IMR-90 (cell line): ENCODE data around the gene BCL11A. TPM values are rescaled to one million over a fixed set of nuclear protein-coding genes. Genes with fewer than 3 reads are reported as not detected.

Experiments used
- ATAC-seq: fragments of 200-7000 bp; cut with Tn5 transposase; 2 replicates; pipeline ENCODE4 v1.9.1; 2020; ENCODE audit warnings: low read depth, mild to moderate bottlenecking, moderate library complexity
- BruUV-seq: library from RNA; stranded (reverse); fragments of 400-500 nt; replicated peaks from 2 replicates; lab custom pipeline; 2021; lab: Mats Ljungman, UMichigan
- CTCF ChIA-PET: fragments of 300-600 bp; formaldehyde crosslinking; extraction: SDS; loops from one replicate; lab custom pipeline; 2021; ENCODE audit warnings: antibody characterized with exemption; lab: Yijun Ruan, JAX
- POLR2A ChIA-PET: fragments of 300-600 bp; sonication (Branson Sonifier 250); formaldehyde crosslinking; loops from one replicate; lab custom pipeline; 2022; ENCODE audit warnings: antibody characterized with exemption; ENCODE audit not compliant: unreplicated experiment; lab: Charles Lee
- DNase-seq: peaks from one replicate; pipeline ENCODE4 v3.0.0; 2013
- H2AFZ ChIP-seq: replicated peaks from 2 replicates; pipeline ENCODE3; 2013; ENCODE audit warnings: low read length, mild to moderate bottlenecking; ENCODE audit not compliant: poor library complexity
- H2AK5ac ChIP-seq: 2 replicates; pipeline ENCODE4 v1.6.1; 2013; ENCODE audit warnings: low read depth, low read length, inconsistent platforms
- H2AK9ac ChIP-seq: replicated peaks from 2 replicates; pipeline ENCODE3; 2013; ENCODE audit warnings: mild to moderate bottlenecking, low read depth, low read length, moderate library complexity; ENCODE audit not compliant: poor library complexity
- H2BK120ac ChIP-seq: 2 replicates; pipeline ENCODE4 v1.6.1; 2013; ENCODE audit warnings: low read depth, low read length, inconsistent platforms
- H2BK15ac ChIP-seq: 3 replicates; pipeline ENCODE4 v1.6.1; 2013; ENCODE audit warnings: low read depth, low read length, inconsistent platforms
- H2BK20ac ChIP-seq: 2 replicates; pipeline ENCODE4 v1.6.1; 2013; ENCODE audit warnings: low read depth, mild to moderate bottlenecking, inconsistent platforms, low read length, moderate library complexity
- H2BK5ac ChIP-seq: 2 replicates; pipeline ENCODE4 v1.6.1; 2013; ENCODE audit warnings: mild to moderate bottlenecking, low read depth, low read length, inconsistent platforms; ENCODE audit not compliant: poor library complexity, severe bottlenecking
- H3K14ac ChIP-seq: replicated peaks from 2 replicates; pipeline ENCODE4 v1.6.1; 2013; ENCODE audit warnings: low read depth, low read length, inconsistent platforms
- H3K18ac ChIP-seq: 2 replicates; pipeline ENCODE4 v1.6.1; 2013; ENCODE audit warnings: low read depth, low read length, control low read depth
- H3K23ac ChIP-seq: 2 replicates; pipeline ENCODE4 v1.6.1; 2013; ENCODE audit warnings: low read depth, low read length, inconsistent platforms
- H3K27ac ChIP-seq: 2 replicates; pipeline ENCODE4 v1.5.1; 2013; ENCODE audit warnings: mild to moderate bottlenecking, control low read depth, low read length; ENCODE audit not compliant: insufficient read depth
- H3K27me3 ChIP-seq: 2 replicates; pipeline ENCODE4 v1.6.1; 2013; ENCODE audit warnings: low read length; ENCODE audit not compliant: control insufficient read depth, insufficient read depth
- H3K36me3 ChIP-seq: 2 replicates; pipeline ENCODE4 v1.6.1; 2013; ENCODE audit warnings: low read length, mixed read lengths; ENCODE audit not compliant: control insufficient read depth, insufficient read depth
- H3K4ac ChIP-seq: 2 replicates; pipeline ENCODE4 v1.6.1; 2013; ENCODE audit warnings: low read depth, low read length, inconsistent platforms
- H3K4me1 ChIP-seq: 2 replicates; pipeline ENCODE4 v1.6.1; 2013; ENCODE audit warnings: low read length, mixed read lengths; ENCODE audit not compliant: control insufficient read depth, insufficient read depth
- H3K4me2 ChIP-seq: 2 replicates; pipeline ENCODE4 v1.6.1; 2013; ENCODE audit warnings: low read depth, mild to moderate bottlenecking, control low read depth, low read length, moderate library complexity
- H3K4me3 ChIP-seq: 2 replicates; pipeline ENCODE4 v1.5.1; 2013; ENCODE audit warnings: low read depth, mild to moderate bottlenecking, control low read depth, low read length, moderate library complexity; ENCODE audit not compliant: insufficient read depth
- H3K56ac ChIP-seq: 2 replicates; pipeline ENCODE4 v1.6.1; 2013; ENCODE audit warnings: low read length, inconsistent platforms; ENCODE audit not compliant: insufficient read depth; ENCODE audit errors: extremely low read depth
- H3K79me1 ChIP-seq, 2 experiments: 2 replicates each; pipeline ENCODE4 v1.6.1; 2013; ENCODE audit warnings: low read length in 2 of 2, inconsistent platforms in 1 of 2, low read depth in 1 of 2
- H3K9ac ChIP-seq: 2 replicates; pipeline ENCODE4 v1.6.1; 2013; ENCODE audit warnings: low read depth, low read length, control low read depth
- H3K9me1 ChIP-seq: 2 replicates; pipeline ENCODE4 v1.6.1; 2013; ENCODE audit warnings: low read length, inconsistent platforms; ENCODE audit not compliant: insufficient read depth
- H3K9me3 ChIP-seq: 2 replicates; pipeline ENCODE4 v1.6.1; 2013; ENCODE audit warnings: low read length; ENCODE audit not compliant: control insufficient read depth, insufficient read depth
- H4K20me1 ChIP-seq: 2 replicates; pipeline ENCODE4 v1.6.1; 2013; ENCODE audit warnings: low read length, inconsistent platforms; ENCODE audit not compliant: insufficient read depth
- H4K5ac ChIP-seq: 2 replicates; pipeline ENCODE4 v1.6.1; 2013; ENCODE audit warnings: mild to moderate bottlenecking, low read depth, low read length, control low read depth
- H4K8ac ChIP-seq, 2 experiments: 2 replicates each; pipeline ENCODE4 v1.6.1; 2013; ENCODE audit warnings: low read depth in 2 of 2, low read length in 2 of 2, control low read depth in 1 of 2, inconsistent platforms in 1 of 2
- H4K91ac ChIP-seq: 2 replicates; pipeline ENCODE4 v1.6.1; 2013; ENCODE audit warnings: low read depth, low read length, inconsistent platforms; ENCODE audit not compliant: insufficient read depth
- CHD1 ChIP-seq: IDR thresholded peaks from 2 replicates; pipeline ENCODE4 v1.6.1; 2012; ENCODE audit warnings: low read depth, low read length, improper control_type of control experiment
- FOS ChIP-seq: fragments of 150-350 bp; IDR thresholded peaks from 2 replicates; pipeline ENCODE4 v1.6.1; 2016; ENCODE audit warnings: low read depth, low read length
- MAZ ChIP-seq: IDR thresholded peaks from 2 replicates; pipeline ENCODE4 v1.6.1; 2012; ENCODE audit warnings: low read depth, mild to moderate bottlenecking, low read length, improper control_type of control experiment, moderate library complexity, borderline replicate concordance
- MXI1 ChIP-seq: IDR thresholded peaks from 2 replicates; pipeline ENCODE4 v1.6.1; 2012; ENCODE audit warnings: low read depth, mild to moderate bottlenecking, low read length, moderate library complexity, borderline replicate concordance
- NFE2L2 ChIP-seq: fragments of 150-350 bp; IDR thresholded peaks from 2 replicates; pipeline ENCODE4 v1.6.1; 2016; ENCODE audit warnings: low read depth, mild to moderate bottlenecking, low read length
- POLR2A ChIP-seq: IDR thresholded peaks from 2 replicates; pipeline ENCODE4 v1.6.1; 2012; ENCODE audit warnings: mild to moderate bottlenecking, low read depth, low read length
- RAD21 ChIP-seq: IDR thresholded peaks from 2 replicates; pipeline ENCODE4 v1.6.1; 2012; ENCODE audit warnings: low read length, improper control_type of control experiment
- RCOR1 ChIP-seq: IDR thresholded peaks from 2 replicates; pipeline ENCODE4 v1.6.1; 2012; ENCODE audit warnings: mild to moderate bottlenecking, low read length, improper control_type of control experiment; ENCODE audit not compliant: insufficient replicate concordance
- RFX5 ChIP-seq: IDR thresholded peaks from 2 replicates; pipeline ENCODE4 v1.8.0; 2012; ENCODE audit warnings: low read depth, mild to moderate bottlenecking, low read length, moderate library complexity
- SMC3 ChIP-seq: fragments of 150-350 bp; IDR thresholded peaks from 2 replicates; pipeline ENCODE4 v1.6.1; 2016; ENCODE audit warnings: low read depth, mild to moderate bottlenecking, antibody characterized with exemption, low read length, moderate library complexity
- WGBS, 2 experiments: methylation state at CpG; one replicate each; pipeline versions ENCODE4 v1.1.5 to v1.1.7; 2013; ENCODE audit warnings: missing lambda C conversion rate in 2 of 2; ENCODE audit not compliant: insufficient read length in 1 of 2; ENCODE audit errors: extremely low coverage in 2 of 2; 5-methylcytosine and 5-hydroxymethylcytosine counted together
- dilution Hi-C: fragments of 300-500 bp; cut with HindIII; formaldehyde crosslinking; loops from one replicate; pipeline ENCODE4 v1.14.3; 2018; ENCODE audit warnings: low sequenced_read_pairs; ENCODE audit not compliant: unreplicated experiment
- in situ Hi-C: fragments of 300-500 bp; cut with MboI; formaldehyde crosslinking; loops from 3 replicates; pipeline ENCODE4 v1.14.3; 2019; ENCODE audit warnings: low sequenced_read_pairs, inconsistent platforms, mixed read lengths
- intact Hi-C: fragments of 100-400 bp; cut with micrococcal nuclease; formaldehyde crosslinking; loops from 2 replicates; pipeline ENCODE4 v1.10.0; 2022
- polyA plus RNA-seq, 3 experiments: library from polyadenylated mRNA; depleted of rRNA; stranded (reverse); fragments of >200 nt; gene quantifications; 2 replicates each; pipeline ENCODE4 v1.2.3, GENCODE V29; 2012; ENCODE audit warnings: low replicate concordance in 1 of 3
- total RNA-seq: library from RNA; depleted of rRNA; stranded (reverse); fragments of >200 nt; gene quantifications from 2 replicates; pipeline ENCODE4 v1.2.3, GENCODE V29; 2012
- TF ChIP-seq, protein P1 (sequence below): fragments of 150-350 bp; IDR thresholded peaks from 2 replicates; pipeline ENCODE4 v1.6.1; 2016; ENCODE audit warnings: low read depth, mild to moderate bottlenecking, low read length, moderate library complexity, borderline replicate concordance
- TF ChIP-seq, protein P2 (sequence below): conservative IDR thresholded peaks from 2 replicates; pipeline ENCODE4 v1.5.1; 2012; ENCODE audit warnings: mild to moderate bottlenecking, low read depth, low read length, improper control_type of control experiment
- TF ChIP-seq, protein P3 (sequence below): fragments of 150-350 bp; IDR thresholded peaks from 2 replicates; pipeline ENCODE4 v1.6.1; 2017; ENCODE audit warnings: mild to moderate bottlenecking, antibody characterized with exemption, low read length, low read depth

The BCL11A gene
- total and polyA plus RNA-seq, 2 of the 4 experiments (the other 2 are of a cell fraction): 1.0 to 1.1 TPM

GRCh38 chr2:60456115-60456770, 97.2 kb downstream of the BCL11A start:
- Histone ChIP-seq H3K27me3 (no peaks in the 10 kb centered on the region), H2BK20ac (no peak overlapping the region), H2BK15ac (no peak overlapping the region), H3K14ac (no peak overlapping the region), H3K4me3 (no peak overlapping the region), H4K8ac (no peak overlapping the region), H3K4me1 (no peaks in the 10 kb centered on the region), H2BK120ac (no peak overlapping the region), H2AK5ac (no peak overlapping the region), H4K5ac (no peak overlapping the region), H3K27ac (no peak overlapping the region), H4K20me1 (no peaks in the 10 kb centered on the region), H3K4me2 (no peak overlapping the region), H2AFZ (no peak overlapping the region), H2AK9ac (no peak overlapping the region), H3K18ac (no peak overlapping the region), H3K79me1 (no peaks in the 10 kb centered on the region), H2BK5ac (no peak overlapping the region), H4K91ac (no peak overlapping the region), H3K56ac (no peak overlapping the region), H3K36me3 (no peaks in the 10 kb centered on the region), H3K9ac (no peak overlapping the region), H3K4ac (no peak overlapping the region), H3K9me1 (no peaks in the 10 kb centered on the region), H3K9me3 (no peaks in the 10 kb centered on the region), H3K23ac (no peak overlapping the region)
- dilution Hi-C loops (no loop called here), intact Hi-C loops (no loop called here), in situ Hi-C loops (no loop called here)
- DNase-seq (no peak), ATAC-seq (no peak)
- no CpG with 5 or more reads among the region's 6 CpGs for WGBS, 2 experiments
- ChIA-PET POLR2A (no interaction called here), CTCF (no interaction called here)
- BruUV-seq: no TSS peak
- no peak for TF ChIP-seq POLR2A
- TF ChIP-seq SMC3: no peak
- TF ChIP-seq NFE2L2: no peak
- no peak for TF ChIP-seq FOS
- TF ChIP-seq RAD21: no peak
- TF ChIP-seq MXI1: no peak
- TF ChIP-seq, protein P1, sequence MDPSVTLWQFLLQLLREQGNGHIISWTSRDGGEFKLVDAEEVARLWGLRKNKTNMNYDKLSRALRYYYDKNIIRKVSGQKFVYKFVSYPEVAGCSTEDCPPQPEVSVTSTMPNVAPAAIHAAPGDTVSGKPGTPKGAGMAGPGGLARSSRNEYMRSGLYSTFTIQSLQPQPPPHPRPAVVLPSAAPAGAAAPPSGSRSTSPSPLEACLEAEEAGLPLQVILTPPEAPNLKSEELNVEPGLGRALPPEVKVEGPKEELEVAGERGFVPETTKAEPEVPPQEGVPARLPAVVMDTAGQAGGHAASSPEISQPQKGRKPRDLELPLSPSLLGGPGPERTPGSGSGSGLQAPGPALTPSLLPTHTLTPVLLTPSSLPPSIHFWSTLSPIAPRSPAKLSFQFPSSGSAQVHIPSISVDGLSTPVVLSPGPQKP: no peak
- TF ChIP-seq RFX5: no peak
- TF ChIP-seq RCOR1: no peak
- TF ChIP-seq, protein P2, sequence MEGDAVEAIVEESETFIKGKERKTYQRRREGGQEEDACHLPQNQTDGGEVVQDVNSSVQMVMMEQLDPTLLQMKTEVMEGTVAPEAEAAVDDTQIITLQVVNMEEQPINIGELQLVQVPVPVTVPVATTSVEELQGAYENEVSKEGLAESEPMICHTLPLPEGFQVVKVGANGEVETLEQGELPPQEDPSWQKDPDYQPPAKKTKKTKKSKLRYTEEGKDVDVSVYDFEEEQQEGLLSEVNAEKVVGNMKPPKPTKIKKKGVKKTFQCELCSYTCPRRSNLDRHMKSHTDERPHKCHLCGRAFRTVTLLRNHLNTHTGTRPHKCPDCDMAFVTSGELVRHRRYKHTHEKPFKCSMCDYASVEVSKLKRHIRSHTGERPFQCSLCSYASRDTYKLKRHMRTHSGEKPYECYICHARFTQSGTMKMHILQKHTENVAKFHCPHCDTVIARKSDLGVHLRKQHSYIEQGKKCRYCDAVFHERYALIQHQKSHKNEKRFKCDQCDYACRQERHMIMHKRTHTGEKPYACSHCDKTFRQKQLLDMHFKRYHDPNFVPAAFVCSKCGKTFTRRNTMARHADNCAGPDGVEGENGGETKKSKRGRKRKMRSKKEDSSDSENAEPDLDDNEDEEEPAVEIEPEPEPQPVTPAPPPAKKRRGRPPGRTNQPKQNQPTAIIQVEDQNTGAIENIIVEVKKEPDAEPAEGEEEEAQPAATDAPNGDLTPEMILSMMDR: no peak
- TF ChIP-seq CHD1: no peak
- TF ChIP-seq, protein P3, sequence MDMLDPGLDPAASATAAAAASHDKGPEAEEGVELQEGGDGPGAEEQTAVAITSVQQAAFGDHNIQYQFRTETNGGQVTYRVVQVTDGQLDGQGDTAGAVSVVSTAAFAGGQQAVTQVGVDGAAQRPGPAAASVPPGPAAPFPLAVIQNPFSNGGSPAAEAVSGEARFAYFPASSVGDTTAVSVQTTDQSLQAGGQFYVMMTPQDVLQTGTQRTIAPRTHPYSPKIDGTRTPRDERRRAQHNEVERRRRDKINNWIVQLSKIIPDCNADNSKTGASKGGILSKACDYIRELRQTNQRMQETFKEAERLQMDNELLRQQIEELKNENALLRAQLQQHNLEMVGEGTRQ: no peak
- TF ChIP-seq MAZ: no peak
